Measurements from ENCODE around the gene BMPR1A. TPM values are rescaled to one million over a fixed set of nuclear protein-coding genes. Genes with fewer than 3 reads are reported as not detected.

Gene BMPR1A
- total and polyA plus RNA-seq, 9 of the 15 experiments (the other 6 are each of a cell fraction or from before 2014, with no cell fraction given), result 1.6 to 17.5 (median 9.1) TPM

DNA sequence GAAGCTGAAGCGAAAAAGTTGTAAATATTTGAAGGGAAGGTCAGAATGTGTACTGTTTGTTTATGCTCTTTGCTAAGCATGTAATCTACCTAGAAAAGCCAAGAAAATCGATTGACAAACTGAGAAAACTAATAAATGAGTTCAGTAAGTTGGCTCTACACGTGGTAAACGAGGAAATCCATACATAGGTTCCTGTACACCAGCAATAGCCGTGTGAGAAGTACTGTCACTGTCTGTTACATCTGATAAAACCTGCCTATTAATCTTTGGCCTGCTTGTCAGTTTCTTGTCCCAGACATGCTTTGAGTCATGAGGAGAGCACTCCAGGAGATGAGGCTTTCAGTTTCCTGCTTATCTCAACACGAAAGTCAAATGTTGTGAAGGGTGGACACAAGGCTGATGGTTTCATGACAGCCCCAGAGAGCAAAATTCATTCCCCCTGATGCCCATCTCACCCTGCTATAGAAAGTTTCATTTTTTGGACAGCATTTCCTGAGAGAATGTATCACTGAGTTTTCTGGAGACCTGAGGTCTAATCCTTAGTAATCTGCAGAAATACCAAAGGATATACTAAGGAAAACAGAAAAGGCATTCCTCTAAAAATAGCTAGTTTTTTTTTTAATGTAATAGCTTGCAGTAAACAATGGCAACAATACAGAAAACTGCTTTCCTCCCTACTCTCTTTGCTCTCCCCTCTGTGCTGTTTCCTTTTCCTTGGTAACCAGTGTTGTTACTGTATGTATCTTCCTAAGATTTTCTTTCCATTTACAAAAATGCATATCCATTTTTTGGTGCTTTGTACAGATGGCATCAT lies 18.8 kb downstream of the BMPR1A start (continued):
- TF ChIP-seq AFF4 (CRISPR knock-in tag; IDR thresholded peaks at IDR 0.05) (no peak), ZNF77 (CRISPR knock-in tag; IDR thresholded peaks at IDR 0.05) (no peak), ZNF586 (CRISPR knock-in tag; conservative IDR thresholded peaks at IDR 0.05) (no peak), L3MBTL2 (IDR thresholded peaks at IDR 0.05) (peak; percentile 67), FOXP4 (CRISPR knock-in tag; IDR thresholded peaks at IDR 0.05; ENCODE audit: borderline replicate concordance) (no peak), ARNT (IDR thresholded peaks at IDR 0.05) (peak in 1 of 2 experiments; percentile 32; a peak in 1 of 4 replicates), HNRNPUL1 (IDR thresholded peaks at IDR 0.05; ENCODE audit: low read length) (no peak), IRF9 (tag; IDR thresholded peaks at IDR 0.05) (no peak), CBX8 (IDR thresholded peaks at IDR 0.05; ENCODE audit: borderline replicate concordance, extremely low read depth, low read depth, low read length, poor library complexity, severe bottlenecking) (no peak), PHF21A (IDR thresholded peaks at IDR 0.05; ENCODE audit: borderline replicate concordance, low read depth) (no peak), LCOR (CRISPR knock-in tag; IDR thresholded peaks at IDR 0.05) (no peak; the same call in 1 of the 2 replicates), KDM2B (CRISPR knock-in tag; IDR thresholded peaks at IDR 0.05) (no peak), MTA2 (IDR thresholded peaks at IDR 0.05; ENCODE audit: low read depth) (no peak), PTRF (tag; IDR thresholded peaks at IDR 0.05) (no peak), SREBF1 (IDR thresholded peaks at IDR 0.05; ENCODE audit: borderline replicate concordance, low read depth, low read length) (no peak), DNMT1 (IDR thresholded peaks at IDR 0.05) (no peak), CREB5 (CRISPR knock-in tag; IDR thresholded peaks at IDR 0.05) (no peak), STAT5B (CRISPR knock-in tag; IDR thresholded peaks at IDR 0.05) (no peak), RBM39 (optimal IDR thresholded peaks at IDR 0.05; ENCODE audit: low read depth, low read length) (no peak), ZNF511 (CRISPR knock-in tag; IDR thresholded peaks at IDR 0.05) (no peak)

Measured in K562 (cell line).